KOPT-K1 (cell line): ENCODE results near the gene ADGRL1.
A peak's percentile ranks its signal among the peaks of the same experiment; 100 is the strongest.
"Not testable (repeated sequence)": the region's sequence is repeated elsewhere in the genome, so short reads cannot be mapped to it uniquely, and the experiment has no call there.

Experiments
- H3K27ac ChIP-seq: fragments of 200-600 bp; sonication (generic); 2 replicates; pipeline ENCODE4 v1.5.1; 2016; ENCODE audit warnings: antibody characterized with exemption, mild to moderate bottlenecking, low read depth, low read length; ENCODE audit not compliant: poor library complexity, severe bottlenecking
- H3K36me3 ChIP-seq: fragments of 200-600 bp; sonication (generic); 2 replicates; pipeline ENCODE4 v1.5.1; 2017; ENCODE audit warnings: antibody characterized with exemption, mild to moderate bottlenecking, low read length, moderate library complexity; ENCODE audit not compliant: insufficient read depth
- H3K9me3 ChIP-seq: fragments of 200-600 bp; sonication (generic); 2 replicates; pipeline ENCODE4 v1.5.1; 2017; ENCODE audit warnings: antibody characterized with exemption, low read length, mild to moderate bottlenecking; ENCODE audit not compliant: insufficient read depth, poor library complexity, severe bottlenecking

Gene ADGRL1

DNA sequence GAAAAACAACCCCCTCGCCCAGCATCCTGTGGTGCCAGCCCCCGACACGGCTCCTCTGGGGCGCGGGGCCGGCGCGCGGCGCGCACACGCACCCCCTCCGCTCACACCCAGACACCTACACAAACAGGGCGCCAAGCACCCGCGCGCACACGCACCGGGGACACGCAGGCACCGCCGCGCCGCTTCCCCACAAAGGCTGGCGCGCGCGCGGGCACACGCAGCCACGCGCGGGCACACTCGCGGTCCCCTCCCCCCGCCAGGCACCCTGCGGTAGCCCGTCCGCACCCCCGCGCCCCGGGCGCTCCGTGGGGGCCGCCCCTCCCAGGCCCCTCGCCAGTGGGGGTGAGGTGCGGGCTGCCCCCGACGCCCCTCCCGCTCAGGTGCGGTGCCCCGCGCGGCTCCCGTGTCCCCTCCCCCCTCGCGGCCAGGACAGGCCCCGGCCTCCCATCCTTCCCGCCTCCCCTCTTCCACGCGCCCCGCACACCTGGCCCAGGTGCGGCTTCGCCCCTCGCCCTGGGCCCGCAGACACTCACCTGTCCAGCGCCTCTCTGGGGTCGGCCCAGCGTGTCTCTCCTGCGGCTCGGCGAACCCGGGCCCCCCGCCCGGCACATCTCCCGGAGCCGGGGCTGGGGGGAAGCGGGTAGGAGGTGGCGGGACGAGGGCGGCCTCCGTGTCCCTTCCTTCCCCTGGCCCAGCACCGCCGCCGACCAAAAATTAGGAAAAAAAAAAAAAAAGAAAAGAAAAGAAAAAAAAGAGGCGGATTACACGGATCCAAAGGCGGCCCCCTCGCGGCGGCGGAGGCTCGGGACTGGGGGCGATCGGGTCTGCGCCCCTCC lies at the start of gene ADGRL1:
Gene ADGRL1, minus strand, starts transcription at position 718 of the 836 bp plus-strand sequence. CDS start 22,567 bp downstream, outside the sequence.
- H3K9me3 ChIP-seq, H3K36me3 ChIP-seq: not testable (repeated sequence)
- H3K27ac ChIP-seq, result peak within 1 kb of the TSS; percentile 67

GRCh38 chr19:14255316-14255715 lies 49.3 kb upstream of the ADGRL1 start:
- not testable (repeated sequence) for H3K27ac ChIP-seq, H3K9me3 ChIP-seq, H3K36me3 ChIP-seq

- not testable (repeated sequence) for H3K9me3 ChIP-seq, H3K27ac ChIP-seq, H3K36me3 ChIP-seq
Measured at GRCh38 chr19:14253822-14254599, 48.0 kb upstream of the ADGRL1 start.

- not testable (repeated sequence) for H3K36me3 ChIP-seq, H3K27ac ChIP-seq, H3K9me3 ChIP-seq
Measured at GRCh38 chr19:14252136-14252535, 46.2 kb upstream of the ADGRL1 start.

- Histone ChIP-seq H3K27ac (no peak overlapping the region), H3K9me3 (no peaks in the 10 kb centered on the region)
Measured at GRCh38 chr19:14250870-14251269, 44.9 kb upstream of the ADGRL1 start.

GRCh38 chr19:14250315-14250714 lies 44.3 kb upstream of the ADGRL1 start:
- H3K36me3 ChIP-seq, H3K9me3 ChIP-seq, H3K27ac ChIP-seq: not testable (repeated sequence)

More at GRCh38 chr19:14250870-14251269, 44.9 kb upstream of the ADGRL1 start:
- no peaks in the 10 kb centered on the region for H3K36me3 ChIP-seq

DNA sequence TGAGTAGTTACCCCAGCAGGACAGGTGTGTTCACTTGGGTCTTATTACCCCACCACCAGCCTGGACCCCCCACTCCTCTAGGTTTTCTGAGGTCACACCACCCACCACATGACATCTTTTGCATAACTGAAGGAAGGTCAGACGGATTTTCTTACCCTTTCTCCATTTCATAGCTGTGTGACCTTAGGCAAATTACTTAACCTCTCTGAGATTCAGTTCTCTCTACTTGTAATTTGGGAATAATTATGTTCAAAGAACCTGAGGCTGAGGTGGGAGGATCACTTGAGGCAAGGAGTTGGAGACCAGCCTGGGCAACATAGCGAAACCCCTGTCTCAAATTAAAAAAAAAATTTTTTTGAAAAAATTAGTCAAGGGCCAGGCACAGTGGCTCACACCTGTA lies 43.9 kb upstream of the ADGRL1 start:
- H3K27ac ChIP-seq, H3K36me3 ChIP-seq, H3K9me3 ChIP-seq: not testable (repeated sequence)

- H3K36me3 ChIP-seq, H3K9me3 ChIP-seq, H3K27ac ChIP-seq: not testable (repeated sequence)
Measured at GRCh38 chr19:14249012-14249754, 43.2 kb upstream of the ADGRL1 start.

- no peak overlapping the region for H3K27ac ChIP-seq
- H3K36me3 ChIP-seq, result no peaks in the 10 kb centered on the region
Measured at GRCh38 chr19:14248578-14249011, 42.6 kb upstream of the ADGRL1 start.

DNA sequence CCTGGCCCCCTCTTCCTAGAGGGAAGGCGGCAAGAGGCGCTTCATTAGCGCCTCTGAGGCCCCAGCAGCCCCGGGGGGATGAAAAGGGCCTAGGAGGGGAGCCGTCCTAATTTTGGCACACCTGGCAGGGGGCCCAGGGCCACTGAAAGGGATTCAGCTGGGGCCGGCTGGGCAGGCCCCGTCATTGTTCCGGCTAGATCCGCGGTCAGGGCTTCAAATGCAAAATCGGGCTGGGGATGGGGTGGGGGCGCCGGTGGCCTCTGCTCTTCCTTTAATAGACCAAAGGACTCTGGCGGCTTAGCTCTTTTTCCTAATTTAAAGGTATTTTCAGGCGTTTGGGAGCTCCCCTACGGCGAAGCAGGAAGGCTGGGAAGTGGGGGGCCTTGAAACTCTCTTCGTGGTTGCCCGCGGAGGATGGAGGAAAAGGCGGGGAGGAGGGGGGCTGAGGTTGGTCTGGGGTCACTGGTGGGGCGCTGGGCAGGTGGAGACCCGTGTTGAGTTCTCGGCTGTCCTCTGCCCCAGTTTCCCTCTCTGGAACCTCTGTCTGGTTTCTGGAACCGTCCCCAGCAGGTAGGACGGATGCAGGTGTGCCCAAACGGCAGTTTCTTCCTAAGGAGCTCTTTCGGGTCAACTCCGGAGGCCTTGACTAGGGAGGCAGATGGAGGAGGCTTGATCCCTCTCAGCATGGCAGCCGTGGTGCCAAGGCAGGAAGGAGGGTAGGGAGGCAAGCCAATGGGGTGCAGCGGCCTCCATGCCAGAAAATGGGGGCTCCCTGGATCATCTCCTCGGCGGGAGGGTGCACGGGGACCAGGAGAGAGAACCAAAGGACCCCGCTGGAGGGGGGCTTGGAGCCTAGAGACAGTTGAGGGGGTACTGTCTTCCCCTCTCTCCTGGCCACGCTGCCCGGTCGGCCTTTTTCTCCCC lies 41.8 kb upstream of the ADGRL1 start:
- not testable (repeated sequence) for H3K27ac ChIP-seq, H3K9me3 ChIP-seq, H3K36me3 ChIP-seq

More at GRCh38 chr19:14248578-14249011, 42.6 kb upstream of the ADGRL1 start:
- no peaks in the 10 kb centered on the region for H3K9me3 ChIP-seq

DNA sequence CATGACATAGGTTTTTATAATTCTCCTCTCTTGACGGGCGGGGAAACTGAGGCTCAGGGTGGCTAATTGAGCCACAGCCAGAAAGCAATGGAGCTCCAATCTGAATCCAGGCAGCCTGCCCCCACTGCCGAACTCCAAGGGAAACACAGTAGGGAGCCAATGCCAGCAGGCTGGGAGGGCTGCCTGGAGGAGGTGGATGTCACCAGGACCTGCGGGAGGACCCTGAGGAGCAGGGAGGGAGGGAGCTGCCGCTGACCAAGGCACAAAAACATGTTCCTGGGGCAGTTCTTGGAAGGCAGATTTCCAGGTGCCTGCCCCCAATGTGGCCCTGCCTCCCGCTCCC lies 41.2 kb upstream of the ADGRL1 start:
- H3K36me3 ChIP-seq, H3K27ac ChIP-seq: not testable (repeated sequence)

GRCh38 chr19:14244393-14244792 lies 38.4 kb upstream of the ADGRL1 start:
- not testable (repeated sequence) for H3K9me3 ChIP-seq, H3K36me3 ChIP-seq, H3K27ac ChIP-seq

More for the DNA sequence above, 41.2 kb upstream of the ADGRL1 start:
- not testable (repeated sequence) for H3K9me3 ChIP-seq

- not testable (repeated sequence) for H3K9me3 ChIP-seq, H3K36me3 ChIP-seq, H3K27ac ChIP-seq
Measured at GRCh38 chr19:14243718-14244117, 37.7 kb upstream of the ADGRL1 start.
